PFSK-1 (cell line): ENCODE results near the gene ATP1A1.

ENCODE experiments used
- FOXP2 ChIP-seq: optimal IDR thresholded peaks from 2 replicates; pipeline ENCODE3; 2011; ENCODE audit warnings: borderline replicate concordance, control low read depth, inconsistent platforms; ENCODE audit not compliant: insufficient read depth; ENCODE audit errors: extremely low read length, extremely low read depth
- POLR2AphosphoS5 ChIP-seq: IDR thresholded peaks from 2 replicates; pipeline ENCODE4 v1.6.1; 2012; ENCODE audit warnings: low read depth, mild to moderate bottlenecking, control low read depth, low read length, moderate library complexity
- REST ChIP-seq, 2 experiments: IDR thresholded peaks; 2 replicates each; pipeline versions ENCODE4 v1.6.1 to v1.8.0; 2011 to 2012; ENCODE audit warnings: low read depth in 2 of 2, low read length in 2 of 2, control low read depth in 1 of 2, inconsistent platforms in 1 of 2, mild to moderate bottlenecking in 1 of 2, moderate library complexity in 1 of 2; ENCODE audit not compliant: insufficient read depth in 1 of 2
- SIN3A ChIP-seq: IDR thresholded peaks from 2 replicates; pipeline ENCODE4 v1.6.1; 2012; ENCODE audit warnings: mild to moderate bottlenecking, low read length, moderate library complexity, borderline replicate concordance; ENCODE audit not compliant: insufficient read depth
- TAF1 ChIP-seq: IDR thresholded peaks from 2 replicates; pipeline ENCODE4 v1.6.1; 2012; ENCODE audit warnings: low read length, control low read depth, borderline replicate concordance; ENCODE audit not compliant: insufficient read depth

ATP1A1 gene

GRCh38 chr1:116338400-116338799, 34.6 kb upstream of the ATP1A1 start:
- TF ChIP-seq FOXP2 (no peak), REST (IDR thresholded peaks at IDR 0.05; ENCODE audit: insufficient read depth in 1 of 2, low read depth in 2 of 2, low read length in 2 of 2) (no peak), TAF1 (no peak), POLR2AphosphoS5 (no peak), SIN3A (no peak)

GRCh38 chr1:116340506-116341231, 32.4 kb upstream of the ATP1A1 start:
- TF ChIP-seq TAF1 (no peak), FOXP2 (no peak), POLR2AphosphoS5 (no peak), REST (IDR thresholded peaks at IDR 0.05; ENCODE audit: insufficient read depth in 1 of 2, low read depth in 2 of 2, low read length in 2 of 2) (no peak), SIN3A (no peak)

- TF ChIP-seq FOXP2, result no peak
- no peak for TF ChIP-seq REST (IDR thresholded peaks at IDR 0.05; ENCODE audit: insufficient read depth in 1 of 2, low read depth in 2 of 2, low read length in 2 of 2)
- no peak for TF ChIP-seq SIN3A
- no peak for TF ChIP-seq TAF1
- no peak for TF ChIP-seq POLR2AphosphoS5
Measured at GRCh38 chr1:116343019-116343418, 30.0 kb upstream of the ATP1A1 start.

GRCh38 chr1:116345011-116345410, 28.0 kb upstream of the ATP1A1 start:
- TF ChIP-seq TAF1 (no peak), REST (IDR thresholded peaks at IDR 0.05; ENCODE audit: insufficient read depth in 1 of 2, low read depth in 2 of 2, low read length in 2 of 2) (no peak), POLR2AphosphoS5 (no peak), FOXP2 (no peak), SIN3A (no peak)
